Measurements from ENCODE around the gene ZNF423.
"Not testable (repeated sequence)": the region's sequence is repeated elsewhere in the genome, so short reads cannot be mapped to it uniquely, and the experiment has no call there.

The ZNF423 gene

GRCh38 chr16:49855822-49856671, at the start of gene ZNF423:
Gene ZNF423, minus strand, starts transcription at chr16:49856112. Its CDS starts 338 bp downstream, at chr16:49855774.
- DNase-seq: no peak

GRCh38 chr16:49904348-49905062, 48.6 kb upstream of the ZNF423 start:
- DNase-seq: no peak

- no peak for DNase-seq
Observed at GRCh38 chr16:49902908-49903307, 47.0 kb upstream of the ZNF423 start.

- no peak for DNase-seq
Observed at GRCh38 chr16:49901711-49902110, 45.8 kb upstream of the ZNF423 start.

GRCh38 chr16:49900875-49901274, 45.0 kb upstream of the ZNF423 start:
- DNase-seq: no peak

GRCh38 chr16:49899991-49900695, 44.2 kb upstream of the ZNF423 start:
- DNase-seq: no peak

GRCh38 chr16:49896447-49896964, 40.6 kb upstream of the ZNF423 start:
- no peak for DNase-seq

GRCh38 chr16:49890876-49891275, 35.0 kb upstream of the ZNF423 start:
- DNase-seq: no peak

GRCh38 chr16:49889725-49890397, 33.9 kb upstream of the ZNF423 start:
- no peak for DNase-seq

- DNase-seq: no peak
Observed at GRCh38 chr16:49886554-49887094, 30.7 kb upstream of the ZNF423 start.

GRCh38 chr16:49884033-49885015, 28.4 kb upstream of the ZNF423 start:
- no peak for DNase-seq

GRCh38 chr16:49883076-49884014, 27.4 kb upstream of the ZNF423 start:
- DNase-seq: no peak

- DNase-seq: no peak
Observed at GRCh38 chr16:49881890-49882289, 26.0 kb upstream of the ZNF423 start.

GRCh38 chr16:49878540-49878939, 22.6 kb upstream of the ZNF423 start:
- DNase-seq: not testable (repeated sequence)

- no peak for DNase-seq
Observed at GRCh38 chr16:49876716-49877129, 20.8 kb upstream of the ZNF423 start.

- DNase-seq: no peak
Observed at GRCh38 chr16:49875806-49876715, 20.1 kb upstream of the ZNF423 start.

GRCh38 chr16:49874613-49875237, 18.8 kb upstream of the ZNF423 start:
- no peak for DNase-seq

GRCh38 chr16:49871824-49872223, 15.9 kb upstream of the ZNF423 start:
- not testable (repeated sequence) for DNase-seq

Measured in COR-L47 (cell line).